ENCODE measurements around the gene SPRED2.

Gene SPRED2

GRCh38 chr2:65431421-65432226, 775 bp downstream of the SPRED2 start:
- Mint-ChIP-seq H3K27me3 (peaks cover 51% of the 10 kb centered on the region), H3K4me3 (peak overlapping the region; percentile 86), H3K9me3 (no peaks in the 10 kb centered on the region), H3K4me1 (ENCODE audit: low read depth) (peaks cover 26% of the 10 kb centered on the region), H3K36me3 (ENCODE audit: low read depth) (no peaks in the 10 kb centered on the region), H3K27ac (peak overlapping the region; percentile 58)

- Mint-ChIP-seq H3K36me3 (ENCODE audit: low read depth) (no peaks in the 10 kb centered on the region), H3K9me3 (no peaks in the 10 kb centered on the region), H3K4me3 (peak overlapping the region; percentile 86), H3K4me1 (ENCODE audit: low read depth) (peaks cover 20% of the 10 kb centered on the region), H3K27me3 (peaks cover 55% of the 10 kb centered on the region), H3K27ac (peak overlapping the region; percentile 40)
Measured at GRCh38 chr2:65430603-65431420, 1.6 kb downstream of the SPRED2 start.

DNA sequence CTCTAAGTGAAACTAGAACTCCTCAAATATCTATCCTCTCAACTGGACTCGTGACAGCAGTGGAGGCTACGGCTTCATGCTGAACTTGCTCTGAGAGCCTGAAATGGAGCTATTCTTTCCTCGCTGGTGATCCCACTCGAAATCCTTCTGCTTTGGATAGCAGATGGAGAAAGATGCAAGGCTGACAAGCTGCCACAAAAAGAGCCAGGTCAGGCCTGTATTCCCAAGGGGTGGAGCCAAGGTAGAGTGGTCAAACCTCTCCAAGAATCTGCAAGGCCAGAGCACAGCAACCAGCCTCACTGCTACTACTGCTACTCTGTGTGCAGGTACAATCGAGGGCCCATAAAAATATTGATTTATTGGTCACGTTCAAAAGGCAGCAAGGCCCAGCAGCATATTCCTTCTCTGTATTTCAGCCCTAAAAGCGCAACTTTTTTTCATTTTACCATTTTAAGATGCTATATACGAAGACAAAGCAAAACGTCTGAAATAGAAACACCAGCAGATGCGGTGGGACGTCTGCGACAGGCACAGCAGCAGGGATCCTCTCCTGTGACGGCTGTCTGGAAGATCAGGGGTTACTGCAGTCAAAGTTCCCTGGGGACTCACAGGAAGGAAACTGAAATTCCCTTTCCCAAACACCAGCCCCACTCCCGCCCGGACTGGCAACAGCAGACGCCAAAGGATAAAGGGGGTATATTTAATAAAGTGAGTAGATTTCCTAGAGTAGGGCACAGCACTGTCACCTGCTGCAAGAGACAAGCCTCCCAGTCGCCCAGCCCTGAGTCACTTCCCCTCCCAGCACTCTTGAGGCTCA, 2.4 kb downstream of the SPRED2 start:
- H3K27ac Mint-ChIP-seq: no peak overlapping the region

DNA sequence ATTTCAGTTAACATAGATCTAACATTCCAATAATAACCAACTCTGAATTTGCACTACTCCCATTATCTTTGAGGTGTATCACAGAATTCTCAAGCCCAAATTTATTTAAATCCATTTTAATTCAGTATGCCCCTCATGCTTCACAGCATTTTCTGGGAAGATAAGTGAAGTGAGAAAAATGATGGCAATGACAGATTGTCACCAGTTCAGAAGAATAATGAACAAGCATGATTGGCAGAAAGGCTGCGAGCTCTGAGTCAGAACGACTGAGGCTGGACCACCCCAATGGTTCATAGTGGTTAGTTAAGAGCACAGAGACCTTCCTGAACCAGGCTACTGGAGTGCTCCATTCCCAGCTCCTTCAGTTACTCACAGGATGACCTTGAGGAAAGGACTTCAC, 4.9 kb downstream of the SPRED2 start:
- Mint-ChIP-seq H3K4me1 (ENCODE audit: low read depth) (peaks cover 10% of the 10 kb centered on the region), H3K4me3 (no peak overlapping the region), H3K27me3 (peaks cover 34% of the 10 kb centered on the region), H3K9me3 (no peaks in the 10 kb centered on the region), H3K36me3 (ENCODE audit: low read depth) (no peaks in the 10 kb centered on the region), H3K27ac (no peak overlapping the region)

More for the DNA sequence above, 2.4 kb downstream of the SPRED2 start:
- H3K36me3 Mint-ChIP-seq (ENCODE audit: low read depth): no peaks in the 10 kb centered on the region
- no peaks in the 10 kb centered on the region for H3K9me3 Mint-ChIP-seq
- peaks cover 16% of the 10 kb centered on the region for H3K4me1 Mint-ChIP-seq (ENCODE audit: low read depth)
- peak overlapping the region; percentile 86 for H3K4me3 Mint-ChIP-seq
- H3K27me3 Mint-ChIP-seq: peaks cover 50% of the 10 kb centered on the region

DNA sequence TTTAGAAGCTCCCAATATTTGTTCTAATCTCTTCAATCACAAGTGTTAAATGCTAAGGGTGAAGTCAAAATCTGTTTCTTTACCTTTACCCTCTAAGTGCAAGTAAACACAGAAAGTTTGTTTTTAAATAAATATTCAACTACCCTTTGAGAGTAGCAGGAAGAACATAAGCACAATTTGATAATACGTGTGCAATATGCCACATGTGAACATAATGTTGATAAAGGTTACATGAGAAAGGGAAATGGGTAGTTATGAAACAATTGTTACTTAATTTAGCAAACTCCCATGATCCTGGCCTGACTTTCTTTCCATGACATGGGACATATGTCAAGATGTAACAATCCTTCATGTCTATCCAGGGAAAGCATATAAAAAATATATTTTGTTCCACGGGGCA, 7.1 kb downstream of the SPRED2 start:
- no peak overlapping the region for H3K27ac Mint-ChIP-seq
- peaks cover 7% of the 10 kb centered on the region for H3K36me3 Mint-ChIP-seq (ENCODE audit: low read depth)
- peaks cover 11% of the 10 kb centered on the region for H3K4me1 Mint-ChIP-seq (ENCODE audit: low read depth)
- H3K9me3 Mint-ChIP-seq: no peaks in the 10 kb centered on the region
- peaks cover 34% of the 10 kb centered on the region for H3K27me3 Mint-ChIP-seq
- H3K4me3 Mint-ChIP-seq: no peak overlapping the region

GRCh38 chr2:65424391-65424790, 8.0 kb downstream of the SPRED2 start:
- peaks cover 27% of the 10 kb centered on the region for H3K27me3 Mint-ChIP-seq
- no peaks in the 10 kb centered on the region for H3K9me3 Mint-ChIP-seq
- H3K27ac Mint-ChIP-seq: no peak overlapping the region
- no peak overlapping the region for H3K4me3 Mint-ChIP-seq
- peaks cover 7% of the 10 kb centered on the region for H3K36me3 Mint-ChIP-seq (ENCODE audit: low read depth)
- H3K4me1 Mint-ChIP-seq (ENCODE audit: low read depth): peaks cover 9% of the 10 kb centered on the region

GRCh38 chr2:65421432-65421748, 11.0 kb downstream of the SPRED2 start:
- H3K9me3 Mint-ChIP-seq: no peaks in the 10 kb centered on the region
- H3K27me3 Mint-ChIP-seq: peaks cover 5% of the 10 kb centered on the region
- no peak overlapping the region for H3K27ac Mint-ChIP-seq
- H3K4me1 Mint-ChIP-seq (ENCODE audit: low read depth): peaks cover 29% of the 10 kb centered on the region
- H3K4me3 Mint-ChIP-seq: no peak overlapping the region
- H3K36me3 Mint-ChIP-seq (ENCODE audit: low read depth): peaks cover 7% of the 10 kb centered on the region

DNA sequence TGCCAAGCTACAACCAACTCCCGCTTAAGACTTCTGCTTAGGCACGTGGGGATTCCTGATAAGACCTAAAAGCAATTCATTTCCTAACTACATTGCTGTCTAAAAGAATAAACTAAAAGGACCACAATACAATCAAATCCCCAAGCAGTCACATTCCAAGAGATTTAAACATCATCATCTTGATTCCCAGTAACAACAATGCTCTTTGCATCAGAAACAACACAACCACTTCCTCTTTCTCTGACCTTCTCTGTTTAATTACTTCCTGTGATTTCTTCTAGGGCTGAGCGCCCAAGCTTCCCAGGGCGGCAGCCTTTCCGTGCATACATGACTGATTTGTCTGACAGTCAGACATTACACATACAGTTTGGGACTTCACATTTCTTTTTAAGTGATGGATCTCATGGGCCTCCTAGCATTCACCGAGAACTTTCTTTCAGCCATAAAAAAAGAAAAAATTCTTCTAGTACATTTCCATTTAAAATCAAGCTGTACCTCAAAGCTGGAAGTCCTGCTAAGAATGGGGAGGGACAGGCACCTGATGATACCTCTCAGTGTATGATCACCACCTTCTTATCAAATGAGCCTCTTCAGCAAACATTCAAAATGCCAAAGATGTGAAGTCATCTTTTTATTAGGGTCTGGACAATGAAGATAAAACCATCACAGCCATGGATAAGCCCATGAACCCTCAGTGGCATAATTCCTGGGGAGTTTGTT, 11.5 kb downstream of the SPRED2 start:
- no peaks in the 10 kb centered on the region for H3K9me3 Mint-ChIP-seq
- H3K4me3 Mint-ChIP-seq: peak overlapping the region; percentile 52
- H3K4me1 Mint-ChIP-seq (ENCODE audit: low read depth): peaks cover 34% of the 10 kb centered on the region
- H3K36me3 Mint-ChIP-seq (ENCODE audit: low read depth): peaks cover 7% of the 10 kb centered on the region
- H3K27me3 Mint-ChIP-seq: peaks cover 3% of the 10 kb centered on the region
- peak overlapping the region; percentile 42 for H3K27ac Mint-ChIP-seq

GRCh38 chr2:65417509-65418085, 14.8 kb downstream of the SPRED2 start:
- Mint-ChIP-seq H3K27ac (peak overlapping the region; percentile 72), H3K27me3 (peaks cover 20% of the 10 kb centered on the region), H3K4me1 (ENCODE audit: low read depth) (peaks cover 42% of the 10 kb centered on the region), H3K9me3 (no peaks in the 10 kb centered on the region), H3K36me3 (ENCODE audit: low read depth) (peaks cover 7% of the 10 kb centered on the region), H3K4me3 (peak overlapping the region; percentile 38)

GRCh38 chr2:65416945-65417344, 15.5 kb downstream of the SPRED2 start:
- Mint-ChIP-seq H3K4me1 (ENCODE audit: low read depth) (peaks cover 42% of the 10 kb centered on the region), H3K4me3 (no peak overlapping the region), H3K27ac (peak overlapping the region; percentile 72), H3K9me3 (no peaks in the 10 kb centered on the region), H3K27me3 (peaks cover 20% of the 10 kb centered on the region), H3K36me3 (ENCODE audit: low read depth) (peaks cover 7% of the 10 kb centered on the region)

DNA sequence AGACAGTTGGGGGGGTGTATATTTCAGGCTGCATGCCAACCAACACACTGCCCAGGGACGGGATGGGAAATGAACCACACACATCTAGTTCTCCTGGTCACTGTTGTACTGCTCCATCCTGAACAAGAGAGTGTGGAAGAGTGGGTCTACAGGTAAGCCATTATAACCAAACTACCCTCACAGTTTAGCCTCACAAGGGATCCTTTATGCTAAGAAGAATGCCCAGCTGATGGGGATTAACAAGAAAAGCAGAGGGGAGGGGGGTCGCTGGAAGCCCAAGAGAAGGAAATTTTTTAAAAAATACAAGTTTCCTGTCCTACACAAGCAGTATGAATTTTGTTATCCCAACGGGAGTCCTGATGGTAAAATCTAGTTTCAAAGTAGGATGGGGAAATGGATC, 16.1 kb downstream of the SPRED2 start:
- Mint-ChIP-seq H3K36me3 (ENCODE audit: low read depth) (peaks cover 7% of the 10 kb centered on the region), H3K4me1 (ENCODE audit: low read depth) (peaks cover 42% of the 10 kb centered on the region), H3K4me3 (no peak overlapping the region), H3K9me3 (no peaks in the 10 kb centered on the region), H3K27ac (no peak overlapping the region), H3K27me3 (peaks cover 20% of the 10 kb centered on the region)

DNA sequence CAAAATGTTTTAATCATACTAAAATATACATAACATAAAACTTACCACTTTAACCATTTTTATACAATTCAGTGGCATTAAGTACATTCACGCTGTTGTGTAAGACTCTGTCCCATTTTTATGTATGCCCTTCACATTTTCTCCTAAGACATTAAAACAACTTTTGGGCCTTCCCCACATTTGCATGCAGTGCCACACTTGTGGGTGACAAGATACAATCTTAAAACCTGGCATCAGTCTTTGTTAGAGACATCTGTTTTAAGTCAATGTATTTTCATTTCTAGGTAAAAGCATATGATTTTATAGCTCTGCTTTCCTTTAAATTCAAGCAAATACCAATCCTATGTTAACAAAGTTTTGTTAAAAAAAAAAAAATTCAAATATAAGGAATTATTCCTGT, 17.3 kb downstream of the SPRED2 start:
- peaks cover 34% of the 10 kb centered on the region for H3K4me1 Mint-ChIP-seq (ENCODE audit: low read depth)
- no peaks in the 10 kb centered on the region for H3K9me3 Mint-ChIP-seq
- H3K27me3 Mint-ChIP-seq: peaks cover 20% of the 10 kb centered on the region
- H3K36me3 Mint-ChIP-seq (ENCODE audit: low read depth): no peaks in the 10 kb centered on the region
- no peak overlapping the region for H3K27ac Mint-ChIP-seq
- no peak overlapping the region for H3K4me3 Mint-ChIP-seq

DNA sequence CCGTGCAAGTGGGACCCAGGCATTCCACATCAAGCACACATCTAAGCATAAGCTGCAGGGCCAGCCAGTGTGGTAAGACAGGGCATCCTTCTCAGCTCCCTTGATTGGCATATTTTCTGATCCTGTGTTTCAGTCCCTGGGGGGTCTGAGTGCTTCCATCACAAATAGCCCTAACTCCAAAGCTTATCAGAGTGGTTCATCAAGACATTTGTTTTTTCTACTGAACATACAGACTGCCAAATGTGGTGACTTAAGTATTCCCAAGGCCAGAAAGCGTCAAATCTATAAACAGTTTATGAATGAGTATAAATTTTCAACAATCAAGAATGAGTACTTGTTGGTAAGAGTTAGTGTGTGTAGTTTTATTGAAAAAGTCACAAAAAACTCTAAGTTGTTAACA, 18.8 kb downstream of the SPRED2 start:
- no peaks in the 10 kb centered on the region for H3K9me3 Mint-ChIP-seq
- H3K4me3 Mint-ChIP-seq: no peak overlapping the region
- no peaks in the 10 kb centered on the region for H3K36me3 Mint-ChIP-seq (ENCODE audit: low read depth)
- peaks cover 25% of the 10 kb centered on the region for H3K27me3 Mint-ChIP-seq
- H3K4me1 Mint-ChIP-seq (ENCODE audit: low read depth): peaks cover 34% of the 10 kb centered on the region
- H3K27ac Mint-ChIP-seq: no peak overlapping the region

- peaks cover 22% of the 10 kb centered on the region for H3K27me3 Mint-ChIP-seq
- peaks cover 30% of the 10 kb centered on the region for H3K4me1 Mint-ChIP-seq (ENCODE audit: low read depth)
- H3K36me3 Mint-ChIP-seq (ENCODE audit: low read depth): no peaks in the 10 kb centered on the region
- H3K4me3 Mint-ChIP-seq: no peak overlapping the region
- no peak overlapping the region for H3K27ac Mint-ChIP-seq
- no peaks in the 10 kb centered on the region for H3K9me3 Mint-ChIP-seq
Measured at GRCh38 chr2:65413106-65413505, 19.3 kb downstream of the SPRED2 start.

All from stimulated activated naive CD8-positive, alpha-beta T cell treated with anti-CD3 and anti-CD28 coated beads, Interleukin-15, Interleukin-2, amounts not matched to agents 100 ng/mL and 50 ng/mL, for 24 hours (primary cell).